HepG2 (cell line): ENCODE measurements around the gene MTA1. TPM values are rescaled to one million over a fixed set of nuclear protein-coding genes. Genes with fewer than 3 reads are reported as not detected.
A peak's percentile ranks its signal among the peaks of the same experiment; 100 is the strongest.

Experiments used
- ATAC-seq: fragments of 200-7000 bp; cut with Tn5 transposase; 3 replicates; pipeline ENCODE4 v1.9.1; 2020; ENCODE audit warnings: mild to moderate bottlenecking, moderate library complexity
- BruUV-seq: library from RNA; stranded (reverse); fragments of 400-500 nt; replicated peaks from 2 replicates; lab custom pipeline; 2021; lab: Mats Ljungman, UMichigan
- CTCF ChIA-PET: fragments of 300-600 bp; formaldehyde crosslinking; extraction: SDS; loops from one replicate; lab custom pipeline; 2021; ENCODE audit warnings: low total read pairs, inconsistent platforms, low intra/inter-chr PET ratio; lab: Yijun Ruan, JAX
- POLR2A ChIA-PET: fragments of 350-600 bp; sonication (Branson Sonifier 250); formaldehyde crosslinking; loops from one replicate; lab custom pipeline; 2020; ENCODE audit warnings: antibody characterized with exemption, inconsistent platforms; lab: Yijun Ruan, JAX
- DNase-seq: peaks from one replicate; pipeline ENCODE4 v3.0.0-alpha.2; 2015; ENCODE audit warnings: low spot score
- FAIRE-seq: peaks from 3 replicates; lab custom pipeline; 2011; peaks lifted over from hg19 to GRCh38; lab: Jason Lieb, UNC
- H2AFZ ChIP-seq: one replicate; pipeline ENCODE4 v1.6.1; 2011; ENCODE audit warnings: low read length, inconsistent platforms
- H3K27ac ChIP-seq: fragments of 300-600 bp; 3 replicates; pipeline ENCODE4 v1.8.0; 2011; ENCODE audit warnings: mixed run types, mild to moderate bottlenecking, mixed read lengths, low read length, inconsistent platforms; ENCODE audit not compliant: insufficient read depth; ENCODE audit errors: extremely low read length
- H3K27me3 ChIP-seq, 2 experiments: fragments of 200-600 bp in 1 of 2; 2 replicates in 1 of 2; 3 replicates in 1 of 2; pipeline versions ENCODE4 v1.6.0 to v1.8.0; 2011; ENCODE audit warnings: low read length in 2 of 2, mild to moderate bottlenecking in 2 of 2, moderate library complexity in 2 of 2, inconsistent platforms in 1 of 2; ENCODE audit not compliant: insufficient read depth in 2 of 2, control insufficient read depth in 1 of 2
- H3K36me3 ChIP-seq, 2 experiments: fragments of 200-600 bp in 1 of 2; replicated peaks in 1 of 2; 2 replicates in 1 of 2; 3 replicates in 1 of 2; pipeline versions ENCODE4 v1.5.1 to v1.8.0; 2011; ENCODE audit warnings: low read length in 2 of 2, inconsistent platforms in 1 of 2; ENCODE audit not compliant: insufficient read depth in 2 of 2, control insufficient read depth in 1 of 2
- H3K4me1 ChIP-seq: 2 replicates; pipeline ENCODE4 v1.5.1; 2012; ENCODE audit warnings: low read length, inconsistent platforms; ENCODE audit not compliant: insufficient read depth
- H3K4me2 ChIP-seq: 2 replicates; pipeline ENCODE4 v1.6.0; 2011; ENCODE audit warnings: low read depth, low read length, inconsistent platforms
- H3K4me3 ChIP-seq, 3 experiments: fragments of 200-600 bp in 1 of 3; sonication (generic), shearing (Covaris generic) in 1 of 3; replicated peaks in 1 of 3; 2 replicates each; pipeline ENCODE4 v1.5.1; 2011 to 2016; ENCODE audit warnings: low read length in 3 of 3, inconsistent platforms in 2 of 3, low read depth in 2 of 3, mild to moderate bottlenecking in 2 of 3, control low read depth in 1 of 3, mixed read lengths in 1 of 3; ENCODE audit not compliant: insufficient read depth in 1 of 3
- H3K79me2 ChIP-seq: one replicate; pipeline ENCODE4 v1.6.1; 2011; ENCODE audit warnings: low read length, inconsistent platforms; ENCODE audit not compliant: insufficient read depth
- H3K9ac ChIP-seq: 2 replicates; pipeline ENCODE4 v1.6.0; 2011; ENCODE audit warnings: mild to moderate bottlenecking, low read depth, low read length, inconsistent platforms; ENCODE audit not compliant: insufficient read depth
- H3K9me3 ChIP-seq: 2 replicates; pipeline ENCODE4 v1.5.1; 2012; ENCODE audit warnings: mild to moderate bottlenecking, low read length
- H4K20me1 ChIP-seq: 2 replicates; pipeline ENCODE4 v1.6.0; 2011; ENCODE audit warnings: inconsistent platforms, mild to moderate bottlenecking, low read length, moderate library complexity; ENCODE audit not compliant: insufficient read depth
- CAMTA2 ChIP-seq: sonication (generic); formaldehyde crosslinking; IDR thresholded peaks from 2 replicates; pipeline ENCODE4 v1.4.0; 2020; ENCODE audit warnings: mild to moderate bottlenecking, missing genetic modification reagents, borderline replicate concordance
- MED1 ChIP-seq: sonication (generic); formaldehyde crosslinking; IDR thresholded peaks from 2 replicates; pipeline ENCODE4 v1.4.0; 2020; ENCODE audit warnings: missing genetic modification reagents
- MED8 ChIP-seq: sonication (generic); formaldehyde crosslinking; IDR thresholded peaks from 2 replicates; pipeline ENCODE4 v1.8.1; 2023; ENCODE audit warnings: mild to moderate bottlenecking, missing genetic modification reagents; ENCODE audit not compliant: insufficient replicate concordance
- MYNN ChIP-seq: sonication (generic); formaldehyde crosslinking; IDR thresholded peaks from 2 replicates; pipeline ENCODE4 v1.4.0; 2020; ENCODE audit warnings: mild to moderate bottlenecking, low read depth, missing genetic modification reagents
- RARG ChIP-seq: sonication (generic); formaldehyde crosslinking; IDR thresholded peaks from 2 replicates; pipeline ENCODE4 v1.4.0; 2020; ENCODE audit warnings: low read depth, mild to moderate bottlenecking, missing genetic modification reagents
- RFXAP ChIP-seq: sonication (generic); formaldehyde crosslinking; IDR thresholded peaks from 2 replicates; pipeline ENCODE4 v1.4.0; 2020; ENCODE audit warnings: missing genetic modification reagents, borderline replicate concordance
- RORA ChIP-seq: sonication (generic); formaldehyde crosslinking; IDR thresholded peaks from 2 replicates; pipeline ENCODE4 v1.5.0; 2020; ENCODE audit warnings: mild to moderate bottlenecking, missing genetic modification reagents, moderate library complexity
- TBX3 ChIP-seq: fragments of 450-650 bp; IDR thresholded peaks from 2 replicates; pipeline ENCODE4 v1.6.1; 2017; ENCODE audit warnings: antibody characterized with exemption, mild to moderate bottlenecking, inconsistent platforms, borderline replicate concordance
- U2AF1 ChIP-seq: fragments of 200-400 bp; formaldehyde crosslinking; optimal IDR thresholded peaks from 2 replicates; pipeline ENCODE3; 2017; ENCODE audit warnings: mild to moderate bottlenecking, low read depth, low read length
- ZFY ChIP-seq: sonication (generic); formaldehyde crosslinking; IDR thresholded peaks from 2 replicates; pipeline ENCODE4 v1.4.0; 2020; ENCODE audit warnings: missing genetic modification reagents
- ZNF17 ChIP-seq: sonication (generic); formaldehyde crosslinking; IDR thresholded peaks from 2 replicates; pipeline ENCODE4 v1.5.0; 2020; ENCODE audit warnings: mild to moderate bottlenecking, missing genetic modification reagents
- ZNF737 ChIP-seq: sonication (generic); formaldehyde crosslinking; IDR thresholded peaks from 2 replicates; pipeline ENCODE4 v1.5.0; 2020; ENCODE audit warnings: missing genetic modification reagents, mild to moderate bottlenecking, borderline replicate concordance
- WGBS: methylation state at CpG from one replicate; pipeline ENCODE4 v1.1.6; 2017; ENCODE audit warnings: low lambda C conversion rate; 5-methylcytosine and 5-hydroxymethylcytosine counted together
- in situ Hi-C: cut with HindIII; loops from 2 replicates; pipeline ENCODE4 v1.10.0; 2017; ENCODE audit warnings: low pct_unique_long_range_greater_than_20kb; ENCODE audit not compliant: extremely low pct_ligation_motif_present
- intact Hi-C: fragments of 100-400 bp; cut with micrococcal nuclease; formaldehyde crosslinking; loops from one replicate; pipeline ENCODE4 v1.10.0; 2022; ENCODE audit not compliant: unreplicated experiment
- polyA plus RNA-seq, 8 experiments: library from polyadenylated mRNA; depleted of rRNA in 3 of 8; stranded (reverse) in 7 of 8; unstranded in 1 of 8; fragments of >200 nt; fragmentation: Illumina TruSeq in 4 of 8; extraction: Trizol in 4 of 8; gene quantifications; 2 replicates each; pipeline versions ENCODE4 v1.2.1 to v1.2.3, GENCODE V29; 2011 to 2016; ENCODE audit warnings: low read depth in 4 of 8, missing spikeins in 1 of 8, mixed read lengths in 1 of 8; ENCODE audit not compliant: insufficient read depth in 1 of 8
- total RNA-seq, 5 experiments: library from RNA; depleted of rRNA; stranded (reverse); fragments of >200 nt; fragmentation: Illumina TruSeq; extraction: Trizol; gene quantifications; 2 replicates each; pipeline ENCODE4 v1.2.3, GENCODE V29; 2016; ENCODE audit warnings: low read depth in 1 of 5
- TF ChIP-seq, protein P1 (sequence below): sonication (generic); formaldehyde crosslinking; IDR thresholded peaks from 2 replicates; pipeline ENCODE4 v1.5.0; 2020; ENCODE audit warnings: mild to moderate bottlenecking, missing genetic modification reagents
- TF ChIP-seq, protein P2 (sequence below): sonication (generic); formaldehyde crosslinking; IDR thresholded peaks from 2 replicates; pipeline ENCODE4 v1.4.0; 2020; ENCODE audit warnings: mild to moderate bottlenecking, missing genetic modification reagents, borderline replicate concordance
- TF ChIP-seq, protein P3 (sequence below): IDR thresholded peaks from 2 replicates; pipeline ENCODE4 v1.6.1; 2016; ENCODE audit warnings: mild to moderate bottlenecking, missing biosample characterization, missing genetic modification reagents
- TF ChIP-seq, protein P4 (sequence below): sonication (generic); formaldehyde crosslinking; IDR thresholded peaks from 2 replicates; pipeline ENCODE4 v1.4.0; 2020; ENCODE audit warnings: missing genetic modification reagents

The MTA1 gene
- total and polyA plus RNA-seq, 2 of the 13 experiments (the other 11 are each of a cell fraction or from before 2014, with no cell fraction given) = 35.2 to 85.8 TPM

DNA sequence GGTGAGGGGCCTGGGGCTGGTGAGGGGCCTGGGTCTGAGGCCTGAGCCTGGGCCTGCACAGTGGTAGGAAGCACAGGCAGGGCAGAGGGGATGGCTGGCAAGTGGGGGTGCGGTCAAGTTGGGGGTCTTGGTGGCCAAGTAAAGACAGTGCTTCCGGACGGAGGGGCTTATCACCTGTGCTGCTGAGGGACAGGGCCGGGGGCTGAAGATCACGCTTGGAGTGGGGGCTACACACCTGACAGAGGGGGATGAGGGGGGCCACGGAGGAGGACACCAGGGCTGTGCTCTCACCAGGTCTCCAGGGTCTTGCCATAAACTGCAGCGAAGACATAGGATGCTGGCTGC is 83.6 kb downstream of the MTA1 start (continued):
- TF ChIP-seq, protein P1, sequence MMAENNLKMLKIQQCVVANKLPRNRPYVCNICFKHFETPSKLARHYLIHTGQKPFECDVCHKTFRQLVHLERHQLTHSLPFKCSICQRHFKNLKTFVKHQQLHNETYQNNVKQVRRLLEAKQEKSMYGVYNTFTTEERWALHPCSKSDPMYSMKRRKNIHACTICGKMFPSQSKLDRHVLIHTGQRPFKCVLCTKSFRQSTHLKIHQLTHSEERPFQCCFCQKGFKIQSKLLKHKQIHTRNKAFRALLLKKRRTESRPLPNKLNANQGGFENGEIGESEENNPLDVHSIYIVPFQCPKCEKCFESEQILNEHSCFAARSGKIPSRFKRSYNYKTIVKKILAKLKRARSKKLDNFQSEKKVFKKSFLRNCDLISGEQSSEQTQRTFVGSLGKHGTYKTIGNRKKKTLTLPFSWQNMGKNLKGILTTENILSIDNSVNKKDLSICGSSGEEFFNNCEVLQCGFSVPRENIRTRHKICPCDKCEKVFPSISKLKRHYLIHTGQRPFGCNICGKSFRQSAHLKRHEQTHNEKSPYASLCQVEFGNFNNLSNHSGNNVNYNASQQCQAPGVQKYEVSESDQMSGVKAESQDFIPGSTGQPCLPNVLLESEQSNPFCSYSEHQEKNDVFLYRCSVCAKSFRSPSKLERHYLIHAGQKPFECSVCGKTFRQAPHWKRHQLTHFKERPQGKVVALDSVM (CRISPR knock-in tag) = no peak

DNA sequence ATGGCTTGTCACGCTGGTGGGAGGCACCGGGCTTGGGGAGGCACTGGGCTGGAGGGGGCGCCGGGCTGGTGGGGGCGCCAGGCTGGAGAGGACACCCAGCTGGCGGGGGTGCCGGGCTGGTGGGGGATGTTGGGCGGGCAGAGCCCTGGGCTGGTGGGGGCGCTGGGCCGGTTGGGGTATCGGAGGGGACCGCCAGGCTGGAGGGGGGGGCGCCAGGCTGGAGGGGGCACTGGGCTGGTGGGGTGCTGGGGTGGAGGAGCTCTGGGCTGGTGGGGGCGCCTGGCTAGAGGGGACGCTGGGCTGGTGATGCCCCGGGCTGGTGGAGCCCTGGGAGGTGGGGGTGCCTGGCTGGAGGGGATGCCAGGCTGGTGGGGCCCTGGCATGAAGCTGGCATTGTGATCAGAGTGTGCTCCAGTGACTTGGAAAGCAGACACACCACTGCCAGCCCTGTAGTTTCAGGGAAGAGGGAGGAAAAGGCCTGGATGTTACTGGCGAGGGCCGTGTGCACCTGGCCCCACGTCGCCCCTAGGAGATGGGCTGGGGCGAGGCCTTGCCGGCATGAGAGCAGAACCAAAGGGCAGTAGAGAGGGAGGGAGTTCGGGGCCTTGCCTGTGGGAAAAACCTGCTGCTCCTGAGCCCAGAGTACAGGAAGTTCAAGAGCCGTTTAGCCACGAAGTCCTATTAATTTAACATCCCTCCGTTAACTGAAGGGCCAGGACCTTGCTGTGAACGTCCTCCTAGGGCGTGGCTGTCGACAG is 84.5 kb downstream of the MTA1 start:
- peak overlapping the region; percentile 73 for H3K4me2 ChIP-seq
- no peak overlapping the region for H3K27ac ChIP-seq
- H3K9ac ChIP-seq = 0 out of 2 replicates have a peak overlapping the region, but pooled peaks have one; percentile 5
- in situ Hi-C loops (no loop called here), intact Hi-C loops (no loop called here)
- ChIA-PET CTCF (no interaction called here), POLR2A (interaction anchor here (1.0 kb wide), 1 partner anchor 8 kb away, joined by 5 read pairs; no protein-coding TSS in a partner anchor)
- no peak for DNase-seq
- H3K79me2 ChIP-seq = no peaks in the 10 kb centered on the region
- no peaks in the 10 kb centered on the region for H3K36me3 ChIP-seq
- 28% methylated on average over 27 of the region's 29 CpGs for WGBS
- no peak for FAIRE-seq
- H3K4me3 ChIP-seq = peak overlapping the region in 1 of 3 experiments; percentile 41; a peak in 1 of 6 replicates
- BruUV-seq = no TSS peak
- H4K20me1 ChIP-seq = no peaks in the 10 kb centered on the region
- peaks cover 2 to 34% of the 10 kb centered on the region in 2 experiments; a peak in 4 of 5 replicates for H3K27me3 ChIP-seq
- H3K9me3 ChIP-seq = no peaks in the 10 kb centered on the region
- ATAC-seq = peak; percentile 29
- peaks cover 63% of the 10 kb centered on the region for H3K4me1 ChIP-seq
- no peak overlapping the region for H2AFZ ChIP-seq
- TF ChIP-seq, protein P2, sequence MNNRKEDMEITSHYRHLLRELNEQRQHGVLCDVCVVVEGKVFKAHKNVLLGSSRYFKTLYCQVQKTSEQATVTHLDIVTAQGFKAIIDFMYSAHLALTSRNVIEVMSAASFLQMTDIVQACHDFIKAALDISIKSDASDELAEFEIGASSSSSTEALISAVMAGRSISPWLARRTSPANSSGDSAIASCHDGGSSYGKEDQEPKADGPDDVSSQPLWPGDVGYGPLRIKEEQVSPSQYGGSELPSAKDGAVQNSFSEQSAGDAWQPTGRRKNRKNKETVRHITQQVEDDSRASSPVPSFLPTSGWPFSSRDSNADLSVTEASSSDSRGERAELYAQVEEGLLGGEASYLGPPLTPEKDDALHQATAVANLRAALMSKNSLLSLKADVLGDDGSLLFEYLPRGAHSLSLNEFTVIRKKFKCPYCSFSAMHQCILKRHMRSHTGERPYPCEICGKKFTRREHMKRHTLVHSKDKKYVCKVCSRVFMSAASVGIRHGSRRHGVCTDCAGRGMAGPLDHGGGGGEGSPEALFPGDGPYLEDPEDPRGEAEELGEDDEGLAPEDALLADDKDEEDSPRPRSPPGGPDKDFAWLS (CRISPR knock-in tag) = no peak
- no peak for TF ChIP-seq RORA
- TF ChIP-seq TBX3 = no peak
- no peak for TF ChIP-seq ZNF737
- no peak for TF ChIP-seq MYNN (CRISPR knock-in tag)
- TF ChIP-seq CAMTA2 (CRISPR knock-in tag) = no peak
- TF ChIP-seq, protein P3, sequence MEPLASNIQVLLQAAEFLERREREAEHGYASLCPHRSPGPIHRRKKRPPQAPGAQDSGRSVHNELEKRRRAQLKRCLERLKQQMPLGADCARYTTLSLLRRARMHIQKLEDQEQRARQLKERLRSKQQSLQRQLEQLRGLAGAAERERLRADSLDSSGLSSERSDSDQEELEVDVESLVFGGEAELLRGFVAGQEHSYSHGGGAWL (CRISPR knock-in tag) = no peak
- TF ChIP-seq, protein P4, sequence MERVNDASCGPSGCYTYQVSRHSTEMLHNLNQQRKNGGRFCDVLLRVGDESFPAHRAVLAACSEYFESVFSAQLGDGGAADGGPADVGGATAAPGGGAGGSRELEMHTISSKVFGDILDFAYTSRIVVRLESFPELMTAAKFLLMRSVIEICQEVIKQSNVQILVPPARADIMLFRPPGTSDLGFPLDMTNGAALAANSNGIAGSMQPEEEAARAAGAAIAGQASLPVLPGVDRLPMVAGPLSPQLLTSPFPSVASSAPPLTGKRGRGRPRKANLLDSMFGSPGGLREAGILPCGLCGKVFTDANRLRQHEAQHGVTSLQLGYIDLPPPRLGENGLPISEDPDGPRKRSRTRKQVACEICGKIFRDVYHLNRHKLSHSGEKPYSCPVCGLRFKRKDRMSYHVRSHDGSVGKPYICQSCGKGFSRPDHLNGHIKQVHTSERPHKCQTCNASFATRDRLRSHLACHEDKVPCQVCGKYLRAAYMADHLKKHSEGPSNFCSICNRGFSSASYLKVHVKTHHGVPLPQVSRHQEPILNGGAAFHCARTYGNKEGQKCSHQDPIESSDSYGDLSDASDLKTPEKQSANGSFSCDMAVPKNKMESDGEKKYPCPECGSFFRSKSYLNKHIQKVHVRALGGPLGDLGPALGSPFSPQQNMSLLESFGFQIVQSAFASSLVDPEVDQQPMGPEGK (CRISPR knock-in tag) = peak; percentile 42; the same call in 1 of the 2 replicates
- TF ChIP-seq MED8 (CRISPR knock-in tag) = no peak
- TF ChIP-seq ZFY (CRISPR knock-in tag) = peak; percentile 73
- no peak for TF ChIP-seq ZNF17 (CRISPR knock-in tag)
- 0 out of 2 replicates have a peak, but pooled peaks have one; percentile 30 for TF ChIP-seq RFXAP
- TF ChIP-seq RARG (CRISPR knock-in tag) = no peak
- peak; percentile 36; the same call in 1 of the 2 replicates for TF ChIP-seq MED1 (CRISPR knock-in tag)
- no peak for TF ChIP-seq U2AF1
